ENCODE measurements around the gene APOB.

- no peak for TF ChIP-seq CTCF (IDR thresholded peaks at IDR 0.05)
- no peak for TF ChIP-seq POLR2A (IDR thresholded peaks at IDR 0.05)
Observed at GRCh38 chr2:20986024-20986939, 57.6 kb downstream of the APOB start.

Data from breast epithelium (tissue), 3 donors.